HepG2 (cell line): ENCODE results near the gene GBP4. TPM values are rescaled to one million over a fixed set of nuclear protein-coding genes. Genes with fewer than 3 reads are reported as not detected.

Experiments used
- ATAC-seq: fragments of 200-7000 bp; cut with Tn5 transposase; 3 replicates; pipeline ENCODE4 v1.9.1; 2020; ENCODE audit warnings: mild to moderate bottlenecking, moderate library complexity
- BruUV-seq: library from RNA; stranded (reverse); fragments of 400-500 nt; replicated peaks from 2 replicates; lab custom pipeline; 2021; lab: Mats Ljungman, UMichigan
- CTCF ChIA-PET: fragments of 300-600 bp; formaldehyde crosslinking; extraction: SDS; loops from one replicate; lab custom pipeline; 2021; ENCODE audit warnings: low total read pairs, inconsistent platforms, low intra/inter-chr PET ratio; lab: Yijun Ruan, JAX
- POLR2A ChIA-PET: fragments of 350-600 bp; sonication (Branson Sonifier 250); formaldehyde crosslinking; loops from one replicate; lab custom pipeline; 2020; ENCODE audit warnings: antibody characterized with exemption, inconsistent platforms; lab: Yijun Ruan, JAX
- DNase-seq: peaks from one replicate; pipeline ENCODE4 v3.0.0-alpha.2; 2015; ENCODE audit warnings: low spot score
- FAIRE-seq: peaks from 3 replicates; lab custom pipeline; 2011; peaks lifted over from hg19 to GRCh38; lab: Jason Lieb, UNC
- H2AFZ ChIP-seq: one replicate; pipeline ENCODE4 v1.6.1; 2011; ENCODE audit warnings: low read length, inconsistent platforms
- H3K27ac ChIP-seq: fragments of 300-600 bp; 3 replicates; pipeline ENCODE4 v1.8.0; 2011; ENCODE audit warnings: mixed run types, mild to moderate bottlenecking, mixed read lengths, low read length, inconsistent platforms; ENCODE audit not compliant: insufficient read depth; ENCODE audit errors: extremely low read length
- H3K27me3 ChIP-seq, 2 experiments: fragments of 200-600 bp in 1 of 2; 2 replicates in 1 of 2; 3 replicates in 1 of 2; pipeline versions ENCODE4 v1.6.0 to v1.8.0; 2011; ENCODE audit warnings: low read length in 2 of 2, mild to moderate bottlenecking in 2 of 2, moderate library complexity in 2 of 2, inconsistent platforms in 1 of 2; ENCODE audit not compliant: insufficient read depth in 2 of 2, control insufficient read depth in 1 of 2
- H3K36me3 ChIP-seq, 2 experiments: fragments of 200-600 bp in 1 of 2; replicated peaks in 1 of 2; 2 replicates in 1 of 2; 3 replicates in 1 of 2; pipeline versions ENCODE4 v1.5.1 to v1.8.0; 2011; ENCODE audit warnings: low read length in 2 of 2, inconsistent platforms in 1 of 2; ENCODE audit not compliant: insufficient read depth in 2 of 2, control insufficient read depth in 1 of 2
- H3K4me1 ChIP-seq: 2 replicates; pipeline ENCODE4 v1.5.1; 2012; ENCODE audit warnings: low read length, inconsistent platforms; ENCODE audit not compliant: insufficient read depth
- H3K4me2 ChIP-seq: 2 replicates; pipeline ENCODE4 v1.6.0; 2011; ENCODE audit warnings: low read depth, low read length, inconsistent platforms
- H3K4me3 ChIP-seq, 3 experiments: fragments of 200-600 bp in 1 of 3; sonication (generic), shearing (Covaris generic) in 1 of 3; replicated peaks in 1 of 3; 2 replicates each; pipeline ENCODE4 v1.5.1; 2011 to 2016; ENCODE audit warnings: low read length in 3 of 3, inconsistent platforms in 2 of 3, low read depth in 2 of 3, mild to moderate bottlenecking in 2 of 3, control low read depth in 1 of 3, mixed read lengths in 1 of 3; ENCODE audit not compliant: insufficient read depth in 1 of 3
- H3K79me2 ChIP-seq: one replicate; pipeline ENCODE4 v1.6.1; 2011; ENCODE audit warnings: low read length, inconsistent platforms; ENCODE audit not compliant: insufficient read depth
- H3K9ac ChIP-seq: 2 replicates; pipeline ENCODE4 v1.6.0; 2011; ENCODE audit warnings: mild to moderate bottlenecking, low read depth, low read length, inconsistent platforms; ENCODE audit not compliant: insufficient read depth
- H3K9me3 ChIP-seq: 2 replicates; pipeline ENCODE4 v1.5.1; 2012; ENCODE audit warnings: mild to moderate bottlenecking, low read length
- H4K20me1 ChIP-seq: 2 replicates; pipeline ENCODE4 v1.6.0; 2011; ENCODE audit warnings: inconsistent platforms, mild to moderate bottlenecking, low read length, moderate library complexity; ENCODE audit not compliant: insufficient read depth
- CBX1 ChIP-seq: IDR thresholded peaks from one replicate; pipeline ENCODE4 v1.6.1; 2016; ENCODE audit warnings: antibody characterized with exemption, low read depth
- GATAD1 ChIP-seq: IDR thresholded peaks from 2 replicates; pipeline ENCODE4 v1.6.1; 2016; ENCODE audit warnings: missing genetic modification reagents, missing compliant biosample characterization
- MED13 ChIP-seq: sonication (generic); formaldehyde crosslinking; IDR thresholded peaks from 2 replicates; pipeline ENCODE4 v1.5.0; 2020; ENCODE audit warnings: missing genetic modification reagents
- MTA1 ChIP-seq: sonication (generic); formaldehyde crosslinking; IDR thresholded peaks from 2 replicates; pipeline ENCODE4 v1.4.0; 2020; ENCODE audit warnings: missing genetic modification reagents, mild to moderate bottlenecking, borderline replicate concordance
- NONO ChIP-seq, 2 experiments: fragments of 450-650 bp in 1 of 2; sonication (generic) in 1 of 2; formaldehyde crosslinking in 1 of 2; IDR thresholded peaks in 1 of 2; conservative IDR thresholded peaks in 1 of 2; 2 replicates each; pipeline versions ENCODE4 v1.6.1 to v1.8.0; 2017 to 2022; ENCODE audit warnings: mild to moderate bottlenecking in 1 of 2, missing genetic modification reagents in 1 of 2, moderate library complexity in 1 of 2
- NR1H2 ChIP-seq: sonication (generic); formaldehyde crosslinking; IDR thresholded peaks from 2 replicates; pipeline ENCODE4 v1.8.1; 2022; ENCODE audit warnings: low read depth, missing genetic modification reagents, borderline replicate concordance
- PRPF4 ChIP-seq: fragments of 200-400 bp; formaldehyde crosslinking; IDR thresholded peaks from 2 replicates; pipeline ENCODE4 v1.6.1; 2016; ENCODE audit warnings: low read length, low read depth; ENCODE audit not compliant: poor library complexity, severe bottlenecking
- RBM39 ChIP-seq: fragments of 200-400 bp; formaldehyde crosslinking; IDR thresholded peaks from one replicate; pipeline ENCODE4 v1.6.1; 2018; ENCODE audit warnings: antibody characterized with exemption, mild to moderate bottlenecking, low read depth, low read length; ENCODE audit not compliant: poor library complexity, severe bottlenecking
- SMARCE1 ChIP-seq: fragments of 450-650 bp; IDR thresholded peaks from 2 replicates; pipeline ENCODE4 v1.6.1; 2017; ENCODE audit warnings: borderline replicate concordance
- SNAPC4 ChIP-seq: sonication (generic); formaldehyde crosslinking; IDR thresholded peaks from 2 replicates; pipeline ENCODE4 v1.4.0; 2020; ENCODE audit warnings: mild to moderate bottlenecking, missing genetic modification reagents
- SOX5 ChIP-seq: IDR thresholded peaks from 2 replicates; pipeline ENCODE4 v1.6.1; 2016; ENCODE audit warnings: borderline replicate concordance
- STAG1 ChIP-seq: sonication (generic); formaldehyde crosslinking; IDR thresholded peaks from 2 replicates; pipeline ENCODE4 v1.4.0; 2020; ENCODE audit warnings: missing genetic modification reagents
- TGIF2 ChIP-seq: IDR thresholded peaks from 2 replicates; pipeline ENCODE4 v1.6.1; 2016; ENCODE audit warnings: control low read depth, missing compliant biosample characterization
- U2AF2 ChIP-seq: fragments of 200-400 bp; formaldehyde crosslinking; IDR thresholded peaks from 2 replicates; pipeline ENCODE4 v1.6.1; 2017; ENCODE audit warnings: low read depth, mild to moderate bottlenecking, low read length
- ZNF446 ChIP-seq: sonication (generic); formaldehyde crosslinking; IDR thresholded peaks from 2 replicates; pipeline ENCODE4 v1.5.0; 2020; ENCODE audit warnings: mild to moderate bottlenecking, missing genetic modification reagents
- ZNF670 ChIP-seq: sonication (generic); formaldehyde crosslinking; IDR thresholded peaks from 2 replicates; pipeline ENCODE4 v1.8.0; 2022; ENCODE audit warnings: mild to moderate bottlenecking, missing genetic modification reagents, borderline replicate concordance
- ZNF678 ChIP-seq: sonication (generic); formaldehyde crosslinking; IDR thresholded peaks from 2 replicates; pipeline ENCODE4 v1.4.0; 2020; ENCODE audit warnings: mild to moderate bottlenecking, missing genetic modification reagents
- ZNF788 ChIP-seq: sonication (generic); formaldehyde crosslinking; IDR thresholded peaks from 2 replicates; pipeline ENCODE4 v1.5.0; 2020; ENCODE audit warnings: mild to moderate bottlenecking, missing genetic modification reagents, borderline replicate concordance
- ZSCAN30 ChIP-seq: sonication (generic); formaldehyde crosslinking; IDR thresholded peaks from 2 replicates; pipeline ENCODE4 v1.5.0; 2020; ENCODE audit warnings: mild to moderate bottlenecking, missing genetic modification reagents
- WGBS: methylation state at CpG from one replicate; pipeline ENCODE4 v1.1.6; 2017; ENCODE audit warnings: low lambda C conversion rate; 5-methylcytosine and 5-hydroxymethylcytosine counted together
- in situ Hi-C: cut with HindIII; loops from 2 replicates; pipeline ENCODE4 v1.10.0; 2017; ENCODE audit warnings: low pct_unique_long_range_greater_than_20kb; ENCODE audit not compliant: extremely low pct_ligation_motif_present
- intact Hi-C: fragments of 100-400 bp; cut with micrococcal nuclease; formaldehyde crosslinking; loops from one replicate; pipeline ENCODE4 v1.10.0; 2022; ENCODE audit not compliant: unreplicated experiment
- polyA plus RNA-seq, 8 experiments: library from polyadenylated mRNA; depleted of rRNA in 3 of 8; stranded (reverse) in 7 of 8; unstranded in 1 of 8; fragments of >200 nt; fragmentation: Illumina TruSeq in 4 of 8; extraction: Trizol in 4 of 8; gene quantifications; 2 replicates each; pipeline versions ENCODE4 v1.2.1 to v1.2.3, GENCODE V29; 2011 to 2016; ENCODE audit warnings: low read depth in 4 of 8, missing spikeins in 1 of 8, mixed read lengths in 1 of 8; ENCODE audit not compliant: insufficient read depth in 1 of 8
- total RNA-seq, 5 experiments: library from RNA; depleted of rRNA; stranded (reverse); fragments of >200 nt; fragmentation: Illumina TruSeq; extraction: Trizol; gene quantifications; 2 replicates each; pipeline ENCODE4 v1.2.3, GENCODE V29; 2016; ENCODE audit warnings: low read depth in 1 of 5

The GBP4 gene
- total and polyA plus RNA-seq, 2 of the 13 experiments (the other 11 are each of a cell fraction or from before 2014, with no cell fraction given), result not detected

GRCh38 chr1:89147678-89148658 lies 50.8 kb downstream of the GBP4 start:
- CTCF ChIA-PET, result no interaction called here
- no peak overlapping the region for H3K9ac ChIP-seq
- in situ Hi-C loops, result no loop called here
- H3K36me3 ChIP-seq, result no peaks in the 10 kb centered on the region
- BruUV-seq, result no TSS peak
- DNase-seq (no peak), FAIRE-seq (no peak), ATAC-seq (no peak)
- no peaks in the 10 kb centered on the region for H3K27me3 ChIP-seq
- no peak overlapping the region for H3K4me3 ChIP-seq
- no peak overlapping the region for H3K27ac ChIP-seq
- intact Hi-C loops, result no loop called here
- H4K20me1 ChIP-seq, result no peaks in the 10 kb centered on the region
- no peaks in the 10 kb centered on the region for H3K79me2 ChIP-seq
- H3K4me1 ChIP-seq, result no peaks in the 10 kb centered on the region
- TF ChIP-seq CBX1 (no peak), ZNF446 (CRISPR knock-in tag) (no peak), NONO (IDR thresholded peaks at IDR 0.05) (no peak), NONO (CRISPR knock-in tag; conservative IDR thresholded peaks at IDR 0.05) (no peak), PRPF4 (no peak), SOX5 (no peak), U2AF2 (no peak), MTA1 (CRISPR knock-in tag) (no peak), SMARCE1 (no peak), GATAD1 (CRISPR knock-in tag) (no peak), ZSCAN30 (CRISPR knock-in tag) (no peak), MED13 (CRISPR knock-in tag) (no peak), NR1H2 (CRISPR knock-in tag) (no peak), RBM39 (no peak), SNAPC4 (CRISPR knock-in tag) (no peak), TGIF2 (CRISPR knock-in tag) (no peak), ZNF670 (no peak), STAG1 (CRISPR knock-in tag) (no peak), ZNF678 (CRISPR knock-in tag) (no peak), ZNF788 (no peak)
- WGBS, result 39% methylated on average over 3 of the region's 3 CpGs
- H3K9me3 ChIP-seq, result no peaks in the 10 kb centered on the region
- POLR2A ChIA-PET, result no interaction called here
- H3K4me2 ChIP-seq, result no peak overlapping the region
- no peak overlapping the region for H2AFZ ChIP-seq
